ENCODE results near the gene VTA1. TPM values are rescaled to one million over a fixed set of nuclear protein-coding genes. Genes with fewer than 3 reads are reported as not detected.

The VTA1 gene
- total and polyA plus RNA-seq, 2 of the 4 experiments (the other 2 are of a cell fraction), result 60.9 to 120 TPM

DNA sequence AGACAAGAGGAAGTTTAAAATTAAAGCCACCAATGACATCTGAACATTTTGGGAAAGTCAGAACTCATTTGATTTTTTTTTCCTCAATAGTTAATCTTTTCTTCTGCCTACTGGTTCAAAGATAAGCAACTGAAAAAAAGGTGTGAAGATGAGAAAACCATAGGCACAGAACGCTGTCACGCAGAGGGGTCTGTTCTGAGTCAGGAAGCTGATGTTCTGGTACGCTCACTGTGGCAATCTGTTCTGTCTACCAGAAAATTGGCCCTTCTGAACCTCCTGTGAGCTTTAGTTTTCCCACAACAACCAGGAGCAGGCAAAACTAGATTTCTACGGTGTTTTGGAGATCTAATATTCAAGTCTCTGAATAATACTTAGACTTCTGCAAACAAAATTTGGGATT is 78.1 kb downstream of the VTA1 start:
- Histone ChIP-seq H4K91ac (ENCODE audit: insufficient read depth, low read depth, low read length) (no peak overlapping the region), H2BK20ac (ENCODE audit: low read depth, low read length) (no peak overlapping the region), H3K27me3 (ENCODE audit: control insufficient read depth, insufficient read depth, low read length) (no peaks in the 10 kb centered on the region), H3K14ac (replicated peaks; ENCODE audit: low read depth, low read length) (no peak overlapping the region), H3K36me3 (ENCODE audit: control insufficient read depth, insufficient read depth, low read length) (no peaks in the 10 kb centered on the region), H2AK9ac (replicated peaks; ENCODE audit: low read depth, low read length, poor library complexity) (no peak overlapping the region), H2BK120ac (ENCODE audit: low read depth, low read length) (no peak overlapping the region), H4K5ac (ENCODE audit: low read depth, low read length) (no peak overlapping the region), H4K8ac (ENCODE audit: low read depth in 2 of 2, low read length in 2 of 2) (no peak overlapping the region), H2BK5ac (ENCODE audit: low read depth, low read length, poor library complexity, severe bottlenecking) (no peak overlapping the region), H3K4me3 (ENCODE audit: insufficient read depth, low read depth, low read length) (no peak overlapping the region), H3K23ac (ENCODE audit: low read depth, low read length) (no peak overlapping the region), H3K27ac (ENCODE audit: insufficient read depth, low read length) (no peak overlapping the region), H3K4me1 (ENCODE audit: control insufficient read depth, insufficient read depth, low read length) (no peaks in the 10 kb centered on the region), H3K79me1 (ENCODE audit: low read depth in 1 of 2, low read length in 2 of 2) (no peaks in the 10 kb centered on the region), H4K20me1 (ENCODE audit: insufficient read depth, low read length) (no peaks in the 10 kb centered on the region), H3K9me3 (ENCODE audit: control insufficient read depth, insufficient read depth, low read length) (peaks cover 2% of the 10 kb centered on the region; the same call in 1 of the 2 replicates), H3K56ac (ENCODE audit: extremely low read depth, insufficient read depth, low read length) (no peak overlapping the region), H3K9ac (ENCODE audit: low read depth, low read length) (no peak overlapping the region), H3K4ac (ENCODE audit: low read depth, low read length) (no peak overlapping the region), H3K9me1 (ENCODE audit: insufficient read depth, low read length) (no peaks in the 10 kb centered on the region), H2BK15ac (ENCODE audit: low read depth, low read length) (no peak overlapping the region), H2AK5ac (ENCODE audit: low read depth, low read length) (no peak overlapping the region), H2AFZ (replicated peaks; ENCODE audit: low read length, poor library complexity) (no peak overlapping the region), H3K18ac (ENCODE audit: low read depth, low read length) (no peak overlapping the region), H3K4me2 (ENCODE audit: low read depth, low read length) (no peak overlapping the region)
- dilution Hi-C loops (cut with HindIII; ENCODE audit: low sequenced_read_pairs, unreplicated experiment), result no loop called here
- ChIA-PET POLR2A (ENCODE audit: unreplicated experiment) (no interaction called here), CTCF (no interaction called here)
- no TSS peak for BruUV-seq (replicated peaks)
- DNase-seq (no peak), ATAC-seq (ENCODE audit: low read depth) (no peak)
- intact Hi-C loops (cut with micrococcal nuclease), result loop anchor here (5.0 kb wide), 1 partner anchor 162 kb away; no protein-coding TSS in a partner anchor
- no CpG with 5 or more reads among the region's 4 CpGs for WGBS, 2 experiments (ENCODE audit: extremely low coverage in 2 of 2, insufficient read length in 1 of 2)
- in situ Hi-C loops (cut with MboI; ENCODE audit: low sequenced_read_pairs), result no loop called here
- TF ChIP-seq, protein P1, sequence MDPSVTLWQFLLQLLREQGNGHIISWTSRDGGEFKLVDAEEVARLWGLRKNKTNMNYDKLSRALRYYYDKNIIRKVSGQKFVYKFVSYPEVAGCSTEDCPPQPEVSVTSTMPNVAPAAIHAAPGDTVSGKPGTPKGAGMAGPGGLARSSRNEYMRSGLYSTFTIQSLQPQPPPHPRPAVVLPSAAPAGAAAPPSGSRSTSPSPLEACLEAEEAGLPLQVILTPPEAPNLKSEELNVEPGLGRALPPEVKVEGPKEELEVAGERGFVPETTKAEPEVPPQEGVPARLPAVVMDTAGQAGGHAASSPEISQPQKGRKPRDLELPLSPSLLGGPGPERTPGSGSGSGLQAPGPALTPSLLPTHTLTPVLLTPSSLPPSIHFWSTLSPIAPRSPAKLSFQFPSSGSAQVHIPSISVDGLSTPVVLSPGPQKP (IDR thresholded peaks at IDR 0.05; ENCODE audit: borderline replicate concordance, low read depth, low read length), result no peak
- TF ChIP-seq POLR2A (IDR thresholded peaks at IDR 0.05; ENCODE audit: low read depth, low read length) (no peak), BHLHE40 (IDR thresholded peaks at IDR 0.05; ENCODE audit: low read depth, low read length) (no peak), RCOR1 (IDR thresholded peaks at IDR 0.05; ENCODE audit: insufficient replicate concordance, low read length) (no peak), CEBPB (IDR thresholded peaks at IDR 0.05; ENCODE audit: low read depth, low read length) (no peak), NFE2L2 (IDR thresholded peaks at IDR 0.05; ENCODE audit: low read depth, low read length) (no peak), SMC3 (IDR thresholded peaks at IDR 0.05; ENCODE audit: low read depth, low read length) (no peak), MXI1 (IDR thresholded peaks at IDR 0.05; ENCODE audit: borderline replicate concordance, low read depth, low read length) (no peak)

Measured in IMR-90 (cell line).